ENCODE measurements around the gene TRHDE.

The TRHDE gene

GRCh38 chr12:72289633-72290032 is 17.5 kb downstream of the TRHDE start:
- peaks cover 3% of the 10 kb centered on the region for H3K4me1 ChIP-seq (ENCODE audit: low read depth, poor library complexity, severe bottlenecking)
- H3K27ac ChIP-seq, result no peak overlapping the region
- H3K79me2 ChIP-seq (ENCODE audit: insufficient read depth, low read depth), result no peaks in the 10 kb centered on the region
- H3K9ac ChIP-seq, result no peak overlapping the region
- no peak overlapping the region for H3K4me2 ChIP-seq
- H3K27me3 ChIP-seq (ENCODE audit: insufficient read depth, low read depth), result no peaks in the 10 kb centered on the region
- no peak for TF ChIP-seq CTCF (conservative IDR thresholded peaks at IDR 0.05; ENCODE audit: low read depth, low read length)
- no peaks in the 10 kb centered on the region for H4K20me1 ChIP-seq (ENCODE audit: insufficient read depth)
- no peak overlapping the region for H3K4me3 ChIP-seq (IDR thresholded peaks at IDR 0.05; ENCODE audit: insufficient read depth, low read depth, low read length)
- no peak overlapping the region for H2AFZ ChIP-seq (ENCODE audit: low read depth)
- no peaks in the 10 kb centered on the region for H3K36me3 ChIP-seq (ENCODE audit: insufficient read depth)

- Histone ChIP-seq H3K4me2 (no peak overlapping the region), H3K27ac (no peak overlapping the region), H3K4me3 (IDR thresholded peaks at IDR 0.05; ENCODE audit: insufficient read depth, low read depth, low read length) (no peak overlapping the region), H3K4me1 (ENCODE audit: low read depth, poor library complexity, severe bottlenecking) (peaks cover 11% of the 10 kb centered on the region), H3K36me3 (ENCODE audit: insufficient read depth) (no peaks in the 10 kb centered on the region), H3K9ac (no peak overlapping the region), H4K20me1 (ENCODE audit: insufficient read depth) (no peaks in the 10 kb centered on the region), H3K79me2 (ENCODE audit: insufficient read depth, low read depth) (no peaks in the 10 kb centered on the region), H2AFZ (ENCODE audit: low read depth) (no peak overlapping the region), H3K27me3 (ENCODE audit: insufficient read depth, low read depth) (no peaks in the 10 kb centered on the region)
- no peak for TF ChIP-seq CTCF (conservative IDR thresholded peaks at IDR 0.05; ENCODE audit: low read depth, low read length)
Observed at GRCh38 chr12:72291175-72291574, 19.0 kb downstream of the TRHDE start.

- Histone ChIP-seq H3K27me3 (ENCODE audit: insufficient read depth, low read depth) (no peaks in the 10 kb centered on the region), H3K27ac (no peak overlapping the region), H3K9ac (no peak overlapping the region), H3K79me2 (ENCODE audit: insufficient read depth, low read depth) (no peaks in the 10 kb centered on the region), H4K20me1 (ENCODE audit: insufficient read depth) (no peaks in the 10 kb centered on the region), H3K36me3 (ENCODE audit: insufficient read depth) (no peaks in the 10 kb centered on the region), H3K4me2 (no peak overlapping the region), H2AFZ (ENCODE audit: low read depth) (no peak overlapping the region), H3K4me3 (IDR thresholded peaks at IDR 0.05; ENCODE audit: insufficient read depth, low read depth, low read length) (no peak overlapping the region), H3K4me1 (ENCODE audit: low read depth, poor library complexity, severe bottlenecking) (peaks cover 11% of the 10 kb centered on the region)
- no peak for TF ChIP-seq CTCF (conservative IDR thresholded peaks at IDR 0.05; ENCODE audit: low read depth, low read length)
Observed at GRCh38 chr12:72293701-72294100, 21.5 kb downstream of the TRHDE start.

GRCh38 chr12:72295101-72295500 is 22.9 kb downstream of the TRHDE start:
- Histone ChIP-seq H3K4me3 (IDR thresholded peaks at IDR 0.05; ENCODE audit: insufficient read depth, low read depth, low read length) (no peak overlapping the region), H3K9ac (no peak overlapping the region), H4K20me1 (ENCODE audit: insufficient read depth) (no peaks in the 10 kb centered on the region), H3K4me2 (no peak overlapping the region), H3K4me1 (ENCODE audit: low read depth, poor library complexity, severe bottlenecking) (peaks cover 21% of the 10 kb centered on the region), H2AFZ (ENCODE audit: low read depth) (no peak overlapping the region), H3K36me3 (ENCODE audit: insufficient read depth) (no peaks in the 10 kb centered on the region), H3K27me3 (ENCODE audit: insufficient read depth, low read depth) (no peaks in the 10 kb centered on the region), H3K79me2 (ENCODE audit: insufficient read depth, low read depth) (no peaks in the 10 kb centered on the region), H3K27ac (no peak overlapping the region)
- TF ChIP-seq CTCF (conservative IDR thresholded peaks at IDR 0.05; ENCODE audit: low read depth, low read length), result no peak
